Mesendoderm (in vitro differentiated cells): Measurements from ENCODE around the gene TMEM101.

Source experiments
- DNase-seq: peaks from one replicate; pipeline ENCODE4 v3.0.0; 2013
- H2AK5ac ChIP-seq: 2 replicates; pipeline ENCODE4 v1.6.1; 2013; ENCODE audit warnings: low read length, inconsistent platforms
- H2BK120ac ChIP-seq: 2 replicates; pipeline ENCODE4 v1.6.1; 2013; ENCODE audit warnings: low read depth, mild to moderate bottlenecking, low read length, moderate library complexity, mixed read lengths
- H2BK15ac ChIP-seq: replicated peaks from 2 replicates; pipeline ENCODE4 v1.6.1; 2013; ENCODE audit warnings: low read depth, mild to moderate bottlenecking, moderate library complexity
- H2BK5ac ChIP-seq: 2 replicates; pipeline ENCODE4 v1.6.1; 2013; ENCODE audit warnings: low read length, inconsistent platforms
- H3K18ac ChIP-seq: 2 replicates; pipeline ENCODE4 v1.6.1; 2013; ENCODE audit warnings: mild to moderate bottlenecking, low read length, mixed read lengths
- H3K23ac ChIP-seq: one replicate; pipeline ENCODE4 v1.6.1; 2013; ENCODE audit warnings: low read length
- H3K27ac ChIP-seq: 2 replicates; pipeline ENCODE4 v1.5.1; 2013; ENCODE audit warnings: low read depth, mild to moderate bottlenecking, inconsistent platforms, low read length, moderate library complexity
- H3K27me3 ChIP-seq: 2 replicates; pipeline ENCODE4 v1.6.1; 2013; ENCODE audit warnings: low read length, control low read depth, mild to moderate bottlenecking, inconsistent platforms; ENCODE audit not compliant: insufficient read depth, poor library complexity
- H3K36me3 ChIP-seq: 2 replicates; pipeline ENCODE4 v1.6.1; 2013; ENCODE audit warnings: low read length, inconsistent platforms; ENCODE audit not compliant: control insufficient read depth, insufficient read depth
- H3K4ac ChIP-seq: one replicate; pipeline ENCODE4 v1.6.1; 2013; ENCODE audit warnings: low read depth, mild to moderate bottlenecking, low read length, moderate library complexity
- H3K4me1 ChIP-seq: 2 replicates; pipeline ENCODE4 v1.6.1; 2013; ENCODE audit warnings: low read depth, low read length, inconsistent platforms; ENCODE audit not compliant: control insufficient read depth
- H3K4me2 ChIP-seq: 2 replicates; pipeline ENCODE4 v1.6.1; 2013; ENCODE audit warnings: low read length
- H3K4me3 ChIP-seq: 2 replicates; pipeline ENCODE4 v1.5.1; 2013; ENCODE audit warnings: mild to moderate bottlenecking, low read length
- H3K56ac ChIP-seq: one replicate; pipeline ENCODE4 v1.6.1; 2013; ENCODE audit warnings: low read length
- H3K79me1 ChIP-seq: 2 replicates; pipeline ENCODE4 v1.6.1; 2013; ENCODE audit warnings: low read length, inconsistent platforms
- H3K79me2 ChIP-seq: 2 replicates; pipeline ENCODE4 v1.6.1; 2013; ENCODE audit warnings: mild to moderate bottlenecking, low read length; ENCODE audit not compliant: control insufficient read depth, insufficient read depth
- H3K9ac ChIP-seq: 2 replicates; pipeline ENCODE4 v1.6.1; 2013; ENCODE audit warnings: low read length, inconsistent platforms
- H4K5ac ChIP-seq: one replicate; pipeline ENCODE4 v1.6.1; 2013; ENCODE audit warnings: low read length
- H4K8ac ChIP-seq: one replicate; pipeline ENCODE4 v1.6.1; 2013; ENCODE audit warnings: low read depth, mild to moderate bottlenecking, control low read depth, low read length, moderate library complexity
- WGBS: extraction: QIAGEN DNeasy Blood & Tissue Kit; methylation state at CpG from one replicate; pipeline ENCODE4 v1.1.7; 2013; ENCODE audit warnings: low lambda C conversion rate, missing lambda C conversion rate; ENCODE audit not compliant: insufficient coverage; ENCODE audit errors: extremely low coverage; 5-methylcytosine and 5-hydroxymethylcytosine counted together

TMEM101 gene

GRCh38 chr17:44010966-44011647 is 3.7 kb downstream of the TMEM101 start:
- Histone ChIP-seq H3K79me1 (peaks cover 1% of the 10 kb centered on the region), H4K5ac (no peak overlapping the region), H2BK120ac (no peak overlapping the region), H2AK5ac (no peak overlapping the region), H3K9ac (no peak overlapping the region), H3K79me2 (no peaks in the 10 kb centered on the region), H2BK5ac (no peak overlapping the region), H3K4me2 (no peak overlapping the region), H3K27ac (no peak overlapping the region), H3K56ac (no peak overlapping the region), H3K36me3 (no peaks in the 10 kb centered on the region), H3K23ac (no peak overlapping the region), H2BK15ac (no peak overlapping the region), H4K8ac (no peak overlapping the region), H3K4ac (no peak overlapping the region), H3K4me3 (no peak overlapping the region), H3K18ac (no peak overlapping the region), H3K4me1 (peaks cover 2% of the 10 kb centered on the region), H3K27me3 (peaks cover 2% of the 10 kb centered on the region)
- WGBS, result no CpG with 5 or more reads among the region's 4 CpGs
- no peak for DNase-seq

GRCh38 chr17:44008205-44008909 is 6.4 kb downstream of the TMEM101 start:
- no peak overlapping the region for H3K23ac ChIP-seq
- no peak overlapping the region for H2BK120ac ChIP-seq
- no peaks in the 10 kb centered on the region for H3K36me3 ChIP-seq
- H2BK5ac ChIP-seq, result no peak overlapping the region
- H3K18ac ChIP-seq, result no peak overlapping the region
- no peaks in the 10 kb centered on the region for H3K79me2 ChIP-seq
- peaks cover 2% of the 10 kb centered on the region for H3K4me1 ChIP-seq
- peak overlapping the region; percentile 61 for H3K9ac ChIP-seq
- DNase-seq, result peak; percentile 21
- no peak overlapping the region for H3K4me3 ChIP-seq
- H3K27ac ChIP-seq, result no peak overlapping the region
- H3K56ac ChIP-seq, result peak overlapping the region; percentile 80
- no peak overlapping the region for H3K4ac ChIP-seq
- H3K79me1 ChIP-seq, result no peaks in the 10 kb centered on the region
- H2AK5ac ChIP-seq, result no peak overlapping the region
- no CpG with 5 or more reads among the region's 6 CpGs for WGBS
- H4K5ac ChIP-seq, result no peak overlapping the region
- no peak overlapping the region for H3K4me2 ChIP-seq
- H4K8ac ChIP-seq, result no peak overlapping the region
- H3K27me3 ChIP-seq, result peaks cover 9% of the 10 kb centered on the region
- no peak overlapping the region for H2BK15ac ChIP-seq

GRCh38 chr17:44007346-44008204 is 7.2 kb downstream of the TMEM101 start:
- peak overlapping the region; percentile 42 for H3K18ac ChIP-seq
- no CpG with 5 or more reads among the region's 37 CpGs for WGBS
- H3K4me3 ChIP-seq, result peak overlapping the region; percentile 18
- peaks cover 9% of the 10 kb centered on the region for H3K27me3 ChIP-seq
- no peak overlapping the region for H4K8ac ChIP-seq
- DNase-seq, result peak; percentile 20
- H2BK120ac ChIP-seq, result no peak overlapping the region
- H3K36me3 ChIP-seq, result no peaks in the 10 kb centered on the region
- no peak overlapping the region for H3K23ac ChIP-seq
- H3K27ac ChIP-seq, result no peak overlapping the region
- no peaks in the 10 kb centered on the region for H3K79me1 ChIP-seq
- H2AK5ac ChIP-seq, result no peak overlapping the region
- peak overlapping the region; percentile 80 for H3K56ac ChIP-seq
- H3K9ac ChIP-seq, result peak overlapping the region; percentile 61
- H2BK5ac ChIP-seq, result no peak overlapping the region
- H4K5ac ChIP-seq, result no peak overlapping the region
- H3K4me1 ChIP-seq, result peaks cover 2% of the 10 kb centered on the region
- H3K79me2 ChIP-seq, result no peaks in the 10 kb centered on the region
- H3K4ac ChIP-seq, result no peak overlapping the region
- no peak overlapping the region for H2BK15ac ChIP-seq
- H3K4me2 ChIP-seq, result peak overlapping the region; percentile 51

GRCh38 chr17:44006598-44007345 is 8.0 kb downstream of the TMEM101 start:
- peaks cover 2% of the 10 kb centered on the region for H3K4me1 ChIP-seq
- no peak overlapping the region for H4K8ac ChIP-seq
- peak overlapping the region; percentile 97 for H3K56ac ChIP-seq
- H3K79me2 ChIP-seq, result no peaks in the 10 kb centered on the region
- no CpG with 5 or more reads among the region's 40 CpGs for WGBS
- no peak overlapping the region for H2BK120ac ChIP-seq
- no peaks in the 10 kb centered on the region for H3K36me3 ChIP-seq
- no peak overlapping the region for H4K5ac ChIP-seq
- H3K9ac ChIP-seq, result peak overlapping the region; percentile 77
- no peak overlapping the region for H2AK5ac ChIP-seq
- no peak overlapping the region for H3K4ac ChIP-seq
- H3K27me3 ChIP-seq, result peaks cover 9% of the 10 kb centered on the region
- no peak overlapping the region for H3K27ac ChIP-seq
- H3K23ac ChIP-seq, result peak overlapping the region; percentile 70
- H3K79me1 ChIP-seq, result no peaks in the 10 kb centered on the region
- H2BK5ac ChIP-seq, result no peak overlapping the region
- peak; percentile 98 for DNase-seq
- no peak overlapping the region for H3K18ac ChIP-seq
- peak overlapping the region; percentile 93 for H3K4me2 ChIP-seq
- no peak overlapping the region for H2BK15ac ChIP-seq
- H3K4me3 ChIP-seq, result peak overlapping the region; percentile 42

- H3K4me2 ChIP-seq, result peak overlapping the region; percentile 93
- H2AK5ac ChIP-seq, result no peak overlapping the region
- peak overlapping the region; percentile 70 for H3K23ac ChIP-seq
- no peak overlapping the region for H4K8ac ChIP-seq
- H3K79me1 ChIP-seq, result no peaks in the 10 kb centered on the region
- no peaks in the 10 kb centered on the region for H3K79me2 ChIP-seq
- H3K27me3 ChIP-seq, result peaks cover 9% of the 10 kb centered on the region
- H2BK5ac ChIP-seq, result no peak overlapping the region
- H3K36me3 ChIP-seq, result no peaks in the 10 kb centered on the region
- H3K18ac ChIP-seq, result no peak overlapping the region
- no peak overlapping the region for H3K4ac ChIP-seq
- H2BK120ac ChIP-seq, result no peak overlapping the region
- no peak overlapping the region for H4K5ac ChIP-seq
- no CpG with 5 or more reads among the region's 21 CpGs for WGBS
- peak overlapping the region; percentile 97 for H3K56ac ChIP-seq
- peak overlapping the region; percentile 77 for H3K9ac ChIP-seq
- H3K27ac ChIP-seq, result no peak overlapping the region
- no peak overlapping the region for H2BK15ac ChIP-seq
- H3K4me3 ChIP-seq, result peak overlapping the region; percentile 42
- DNase-seq, result no peak
- peaks cover 2% of the 10 kb centered on the region for H3K4me1 ChIP-seq
Observed at GRCh38 chr17:44006272-44006597, 8.5 kb downstream of the TMEM101 start.
